Epidermal melanocyte (primary cell): Measurements from ENCODE around the gene ANXA7.
"Not testable (repeated sequence)": the region's sequence is repeated elsewhere in the genome, so short reads cannot be mapped to it uniquely, and the experiment has no call there.

Experiments used
- DNase-seq: peaks from one replicate; pipeline ENCODE4 v3.0.0; 2011; ENCODE audit warnings: low spot score; ENCODE audit not compliant: insufficient read length

ANXA7 gene

GRCh38 chr10:73340121-73340520 is 73.7 kb downstream of the ANXA7 start:
- no peak for DNase-seq

GRCh38 chr10:73339436-73339835 is 74.4 kb downstream of the ANXA7 start:
- DNase-seq: no peak

DNA sequence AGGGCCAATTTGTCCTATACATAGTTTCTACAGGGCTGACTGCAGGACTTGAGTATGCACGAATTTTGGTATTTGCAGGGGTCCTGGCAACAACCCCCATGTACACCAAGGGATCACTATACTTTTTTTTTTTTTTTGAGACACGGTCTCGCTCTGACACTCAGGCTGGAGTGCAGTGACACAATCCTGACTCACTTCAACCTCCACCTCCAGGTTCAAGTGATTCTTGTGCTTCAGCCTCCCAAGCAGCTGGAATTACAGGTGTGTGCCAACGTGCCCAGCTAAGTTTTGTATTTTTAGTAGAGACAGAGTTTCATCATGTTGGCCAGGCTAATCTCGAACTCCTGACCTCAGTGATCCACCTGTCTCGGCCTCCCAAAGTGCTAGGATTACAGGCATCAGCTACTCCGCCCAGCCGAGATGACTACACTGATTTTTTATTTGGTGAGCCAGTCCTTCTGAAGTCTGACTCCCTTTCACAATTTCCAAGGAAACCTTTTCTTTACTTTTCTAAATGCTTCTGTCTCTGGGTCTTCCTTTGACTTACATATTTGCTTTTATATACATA is 75.0 kb downstream of the ANXA7 start:
- DNase-seq: no peak

GRCh38 chr10:73333202-73333601 is 80.7 kb downstream of the ANXA7 start:
- DNase-seq: no peak

DNA sequence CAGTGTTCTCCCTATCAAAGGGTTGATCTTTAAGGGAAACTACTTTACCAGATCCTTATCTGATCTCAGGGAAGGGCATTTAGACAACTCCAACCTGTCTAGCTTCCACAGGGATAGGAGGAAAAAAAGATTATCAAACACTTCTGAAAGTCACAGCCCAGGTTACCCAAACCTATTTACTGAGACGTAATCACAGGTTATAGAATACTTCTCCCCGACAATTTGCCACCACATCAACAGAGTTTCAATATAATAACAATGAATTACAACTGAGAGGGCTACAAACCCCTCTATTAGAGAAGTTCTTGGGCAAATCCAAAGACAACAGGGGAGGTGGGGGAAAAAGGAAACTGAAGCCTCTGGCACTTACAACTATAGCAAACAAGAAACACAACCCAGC is 81.5 kb downstream of the ANXA7 start:
- no peak for DNase-seq

GRCh38 chr10:73328523-73328922 is 85.3 kb downstream of the ANXA7 start:
- not testable (repeated sequence) for DNase-seq

DNA sequence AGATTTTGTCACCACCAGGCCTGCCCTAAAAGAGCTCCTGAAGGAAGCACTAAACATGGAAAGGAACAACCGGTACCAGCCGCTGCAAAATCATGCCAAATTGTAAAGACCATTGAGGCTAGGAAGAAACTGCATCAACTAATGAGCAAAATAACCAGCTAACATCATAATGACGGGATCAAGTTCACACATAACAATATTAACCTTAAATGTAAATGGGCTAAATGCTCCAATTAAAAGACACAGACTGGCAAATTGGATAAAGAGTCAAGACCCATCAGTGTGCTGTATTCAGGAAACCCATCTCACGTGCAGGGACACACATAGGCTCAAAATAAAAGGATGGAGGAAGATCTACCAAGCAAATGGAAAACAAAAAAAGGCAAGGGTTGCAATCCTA is 88.6 kb downstream of the ANXA7 start:
- not testable (repeated sequence) for DNase-seq
